GM12892 (cell line): ENCODE measurements around the gene NUDT1.
"Not testable (repeated sequence)": the region's sequence is repeated elsewhere in the genome, so short reads cannot be mapped to it uniquely, and the experiment has no call there.

ENCODE experiments used
- DNase-seq: peaks from one replicate; pipeline ENCODE4 v3.0.0; 2011; ENCODE audit not compliant: insufficient read length
- FAIRE-seq: peaks from 2 replicates; lab custom pipeline; 2011; peaks lifted over from hg19 to GRCh38; lab: Jason Lieb, UNC
- POLR2A ChIP-seq: IDR thresholded peaks from 2 replicates; pipeline ENCODE4 v1.6.1; 2011; ENCODE audit warnings: low read depth, low read length, control low read depth
- POLR2AphosphoS5 ChIP-seq: IDR thresholded peaks from 2 replicates; pipeline ENCODE4 v1.6.1; 2011; ENCODE audit warnings: low read depth, low read length, control low read depth
- TAF1 ChIP-seq: IDR thresholded peaks from 2 replicates; pipeline ENCODE4 v1.6.1; 2011; ENCODE audit warnings: low read depth, mild to moderate bottlenecking, control low read depth, low read length, borderline replicate concordance

NUDT1 gene

GRCh38 chr7:2255145-2256139 lies 13.4 kb downstream of the NUDT1 start:
- FAIRE-seq (no peak), DNase-seq (peak; percentile 22)
- TF ChIP-seq POLR2AphosphoS5 (no peak), POLR2A (no peak)

DNA sequence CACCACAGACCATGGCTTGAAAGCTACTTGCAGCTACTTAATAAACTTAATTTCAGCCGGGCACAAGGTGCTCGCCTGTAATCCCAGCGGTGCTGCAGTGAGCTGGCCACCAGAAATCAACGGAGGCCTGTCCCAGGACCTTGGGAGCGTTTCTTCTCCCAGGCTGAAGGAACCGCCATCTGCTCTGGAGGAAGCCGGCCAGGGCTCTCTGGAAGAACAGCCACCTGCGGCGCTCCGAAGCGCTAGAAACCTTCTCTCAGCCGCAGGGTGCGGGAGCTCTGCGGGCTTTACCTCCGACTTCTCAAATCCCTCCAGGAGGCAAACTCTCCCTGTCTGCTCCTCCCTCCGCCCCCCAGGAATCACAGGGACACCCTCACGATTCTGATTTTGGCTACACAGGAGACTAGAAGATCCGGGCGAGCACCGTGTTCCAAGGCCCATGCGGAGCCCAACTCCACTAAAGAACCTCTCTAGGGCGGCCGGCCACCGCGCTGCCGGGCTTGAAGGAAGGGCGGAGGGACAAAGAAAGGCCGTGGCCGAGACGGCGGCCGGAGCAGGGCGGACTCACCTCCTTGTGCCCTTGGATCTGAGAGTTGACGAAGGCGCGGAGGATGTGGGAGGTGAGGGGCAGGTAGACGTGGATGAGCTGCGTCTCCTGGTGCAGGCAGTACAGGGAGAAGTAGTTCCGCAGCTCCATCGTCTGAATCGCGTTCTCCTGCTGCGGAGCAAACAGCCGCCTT lies 14.4 kb downstream of the NUDT1 start:
- no peak for FAIRE-seq
- no peak for DNase-seq
- TF ChIP-seq POLR2AphosphoS5: no peak
- TF ChIP-seq POLR2A: no peak
- TF ChIP-seq TAF1: no peak

- no peak for DNase-seq
- no peak for FAIRE-seq
- TF ChIP-seq POLR2A (no peak), POLR2AphosphoS5 (no peak), TAF1 (no peak)
These were observed 15.1 kb downstream of the NUDT1 start for GRCh38 chr7:2257046-2257551.

DNA sequence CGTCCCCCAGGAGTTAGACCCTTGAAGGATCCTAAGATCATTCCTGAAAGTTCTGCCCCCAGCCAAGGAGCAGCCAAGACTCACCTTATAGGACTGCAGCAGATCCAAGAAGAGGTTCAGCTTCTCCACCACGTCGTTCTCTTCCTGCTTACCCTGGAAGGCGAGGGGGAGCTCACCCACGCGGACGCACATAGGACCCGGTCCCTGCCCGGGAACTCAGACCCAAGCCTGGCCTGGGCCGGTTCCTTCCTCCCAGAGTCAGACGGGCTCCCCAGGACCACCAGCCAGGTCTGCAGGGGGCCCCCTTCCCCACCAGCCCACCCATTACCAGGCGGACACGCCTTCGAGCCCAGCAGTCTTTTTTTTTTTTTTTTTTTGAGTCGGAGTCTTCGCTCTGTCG lies 15.6 kb downstream of the NUDT1 start:
- FAIRE-seq (no peak), DNase-seq (no peak)
- TF ChIP-seq TAF1 (no peak), POLR2A (no peak)

- TF ChIP-seq POLR2A: 0 out of 2 replicates have a peak, but pooled peaks have one; percentile 19
- no peak for TF ChIP-seq POLR2AphosphoS5
- FAIRE-seq: peak; percentile 83
- DNase-seq: peak; percentile 80
These were observed 16.8 kb downstream of the NUDT1 start for GRCh38 chr7:2258661-2259365.

DNA sequence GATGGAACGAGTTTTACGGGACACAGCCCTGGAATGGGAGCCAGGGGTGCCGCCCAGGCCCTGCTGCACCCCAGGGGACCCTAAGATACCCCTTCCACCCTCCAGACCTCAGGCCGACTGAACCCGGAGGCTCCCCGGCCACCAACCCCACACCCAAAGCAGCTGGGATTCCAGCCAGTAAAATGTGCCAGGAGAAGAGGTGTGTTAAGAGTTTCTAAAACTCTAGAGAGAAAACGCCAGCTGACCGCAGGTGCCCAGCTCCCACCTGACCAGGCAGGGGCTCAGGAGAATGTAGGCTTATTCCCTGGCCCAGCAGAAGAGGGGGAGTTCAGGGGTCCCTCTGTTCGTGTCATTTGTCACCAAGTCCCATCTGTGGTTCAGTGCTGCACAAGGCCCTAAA lies 17.5 kb downstream of the NUDT1 start:
- FAIRE-seq (no peak), DNase-seq (no peak)
- no peak for TF ChIP-seq POLR2AphosphoS5

DNA sequence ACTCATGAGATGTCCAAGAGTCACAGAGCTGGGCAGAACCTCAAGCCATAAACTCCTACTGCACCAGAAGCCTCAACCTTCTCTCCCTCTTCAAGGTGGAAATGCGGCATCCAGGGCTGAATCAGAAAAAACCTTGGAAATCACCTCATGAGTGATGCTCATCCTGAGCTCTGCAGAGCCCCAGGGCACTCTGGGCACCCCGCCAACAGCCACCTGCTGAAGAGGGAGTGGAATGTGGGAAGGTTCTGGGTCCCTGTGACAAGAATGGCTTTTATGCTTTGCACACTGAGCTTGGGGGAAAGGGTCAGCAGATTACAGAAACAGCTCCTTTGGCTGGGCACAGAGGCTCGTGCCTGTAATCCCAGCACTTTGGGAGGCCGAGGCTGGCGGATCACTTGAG lies 18.8 kb downstream of the NUDT1 start:
- FAIRE-seq (no peak), DNase-seq (no peak)
- no peak for TF ChIP-seq TAF1
- no peak for TF ChIP-seq POLR2A
- TF ChIP-seq POLR2AphosphoS5: no peak

DNA sequence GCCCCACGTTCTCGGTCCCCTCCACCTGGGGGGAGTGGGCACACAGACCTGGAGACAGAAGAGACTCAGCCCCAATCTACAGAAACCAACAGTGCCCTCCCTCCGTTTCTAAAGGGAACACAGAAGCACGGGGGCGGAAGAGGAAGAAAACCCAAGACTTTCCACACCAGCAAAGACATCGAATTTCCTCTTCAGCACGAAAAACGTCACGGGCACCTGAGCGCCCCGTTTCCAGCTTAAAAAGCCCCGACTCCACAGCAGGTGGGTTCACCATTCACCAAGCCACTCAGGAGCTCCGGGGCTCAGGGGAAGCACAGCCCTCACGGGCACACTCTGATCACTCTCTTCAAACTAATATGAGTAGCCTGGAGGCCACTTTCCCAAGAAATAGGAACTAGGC lies 19.6 kb downstream of the NUDT1 start:
- DNase-seq (no peak), FAIRE-seq (no peak)

DNA sequence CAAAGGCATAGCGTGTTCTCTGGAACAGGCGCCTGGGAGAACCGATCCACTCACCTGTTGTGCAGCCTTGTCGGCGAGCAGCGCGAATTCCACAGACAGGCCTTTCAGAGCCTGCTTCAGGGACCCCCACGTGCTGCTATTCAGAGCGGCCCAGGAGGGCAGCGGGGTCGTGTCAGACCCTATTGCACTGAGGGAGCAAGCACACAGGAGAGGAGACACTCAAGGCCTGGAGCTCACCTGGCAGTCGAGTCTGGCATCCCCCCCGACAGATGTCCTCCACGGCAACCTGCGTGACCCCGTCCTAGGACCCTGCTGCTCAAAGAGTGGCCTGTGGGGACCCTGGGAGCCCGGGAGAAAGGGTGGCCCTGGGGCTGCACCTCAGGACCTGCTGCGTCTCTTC lies 21.1 kb downstream of the NUDT1 start:
- TF ChIP-seq POLR2A (no peak), TAF1 (no peak), POLR2AphosphoS5 (no peak)
- FAIRE-seq (no peak), DNase-seq (no peak)

More for the DNA sequence above, 19.6 kb downstream of the NUDT1 start:
- TF ChIP-seq POLR2AphosphoS5: no peak
- TF ChIP-seq POLR2A: no peak
- TF ChIP-seq TAF1: no peak

DNA sequence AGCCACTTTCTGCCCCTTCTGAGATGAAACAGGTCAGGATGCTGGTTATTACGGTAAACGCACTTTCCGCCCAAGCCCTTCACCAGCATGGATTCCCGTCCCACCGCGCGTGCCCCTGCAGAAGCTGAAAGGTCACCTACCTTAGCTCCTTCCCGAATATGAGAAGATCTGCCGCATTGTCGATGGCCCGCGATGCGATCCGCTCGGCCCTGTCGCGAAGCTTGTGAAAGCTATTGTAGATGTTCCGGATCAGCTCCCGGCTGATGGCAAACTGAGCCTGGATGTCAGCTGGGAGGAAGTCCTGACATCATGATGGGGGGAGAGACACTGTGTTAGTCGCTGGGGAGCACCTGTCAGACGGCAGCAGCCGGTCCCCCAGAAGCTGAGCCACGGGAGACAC lies 22.1 kb downstream of the NUDT1 start:
- FAIRE-seq (no peak), DNase-seq (no peak)
- no peak for TF ChIP-seq TAF1
- no peak for TF ChIP-seq POLR2A
- TF ChIP-seq POLR2AphosphoS5: no peak

GRCh38 chr7:2266911-2267310 lies 24.9 kb downstream of the NUDT1 start:
- FAIRE-seq (no peak), DNase-seq (no peak)
- TF ChIP-seq POLR2AphosphoS5: no peak
- no peak for TF ChIP-seq POLR2A
- TF ChIP-seq TAF1: no peak

DNA sequence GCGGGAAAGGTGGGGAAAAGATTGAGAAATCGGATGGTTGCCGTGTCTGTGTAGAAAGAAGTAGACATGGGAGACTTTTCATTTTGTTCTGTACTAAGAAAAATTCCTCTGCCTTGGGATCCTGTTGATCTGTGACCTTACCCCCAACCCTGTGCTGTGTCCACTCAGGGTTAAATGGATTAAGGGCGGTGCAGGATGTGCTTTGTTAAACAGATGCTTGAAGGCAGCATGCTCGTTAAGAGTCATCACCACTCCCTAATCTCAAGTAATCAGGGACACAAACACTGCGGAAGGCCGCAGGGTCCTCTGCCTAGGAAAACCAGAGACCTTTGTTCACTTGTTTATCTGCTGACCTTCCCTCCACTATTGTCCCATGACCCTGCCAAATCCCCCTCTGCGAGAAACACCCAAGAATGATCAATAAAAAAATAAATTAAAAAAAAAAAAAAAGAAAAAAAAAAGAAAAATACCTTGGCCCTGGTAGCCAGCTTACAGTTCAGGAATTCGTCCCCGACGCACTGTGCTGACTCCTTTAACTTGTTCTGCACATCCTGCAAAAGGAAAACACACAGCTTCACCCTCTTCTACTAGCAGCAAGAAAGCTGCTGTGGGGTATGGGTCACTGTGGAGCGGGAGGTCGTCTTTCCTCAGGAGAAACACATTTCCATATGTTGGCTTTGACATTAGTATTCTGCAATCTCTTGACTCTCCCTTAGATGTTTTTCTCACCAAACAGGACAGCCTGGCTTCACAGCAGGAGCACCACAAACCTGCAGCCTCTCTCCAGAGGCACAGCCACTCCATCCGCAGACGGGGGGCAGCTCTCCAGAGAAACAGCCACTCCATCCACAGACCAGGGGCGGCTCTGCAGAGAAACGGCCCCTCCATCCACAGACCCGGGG lies 27.3 kb downstream of the NUDT1 start:
- not testable (repeated sequence) for DNase-seq, FAIRE-seq
